ENCODE results near the gene RNF126.

RNF126 gene

GRCh38 chr19:660793-661426 lies 2.1 kb downstream of the RNF126 start:
- Mint-ChIP-seq H3K4me3 (peak overlapping the region; percentile 95), H3K4me1 (peaks cover 55% of the 10 kb centered on the region), H3K9me3 (no peaks in the 10 kb centered on the region), H3K36me3 (ENCODE audit: low read depth) (peaks cover 7% of the 10 kb centered on the region), H3K27me3 (no peaks in the 10 kb centered on the region), H3K27ac (peak overlapping the region; percentile 90)
- ATAC-seq = no peak
- no peak for DNase-seq

GRCh38 chr19:658916-659839 lies 3.8 kb downstream of the RNF126 start:
- peaks cover 58% of the 10 kb centered on the region for H3K4me1 Mint-ChIP-seq
- peak overlapping the region; percentile 90 for H3K27ac Mint-ChIP-seq
- no peak for ATAC-seq
- H3K9me3 Mint-ChIP-seq = no peaks in the 10 kb centered on the region
- peak overlapping the region; percentile 95 for H3K4me3 Mint-ChIP-seq
- no peaks in the 10 kb centered on the region for H3K27me3 Mint-ChIP-seq
- DNase-seq = no peak
- H3K36me3 Mint-ChIP-seq (ENCODE audit: low read depth) = peaks cover 14% of the 10 kb centered on the region

- Mint-ChIP-seq H3K27ac (no peak overlapping the region), H3K9me3 (no peaks in the 10 kb centered on the region), H3K36me3 (ENCODE audit: low read depth) (peaks cover 18% of the 10 kb centered on the region), H3K27me3 (no peaks in the 10 kb centered on the region), H3K4me1 (peaks cover 53% of the 10 kb centered on the region), H3K4me3 (no peak overlapping the region)
- ATAC-seq (no peak), DNase-seq (no peak)
Measured at GRCh38 chr19:658059-658839, 4.8 kb downstream of the RNF126 start.

- peaks cover 53% of the 10 kb centered on the region for H3K4me1 Mint-ChIP-seq
- H3K36me3 Mint-ChIP-seq (ENCODE audit: low read depth) = peaks cover 18% of the 10 kb centered on the region
- ATAC-seq (no peak), DNase-seq (no peak)
- H3K27me3 Mint-ChIP-seq = no peaks in the 10 kb centered on the region
- no peaks in the 10 kb centered on the region for H3K9me3 Mint-ChIP-seq
- H3K4me3 Mint-ChIP-seq = no peak overlapping the region
- no peak overlapping the region for H3K27ac Mint-ChIP-seq
Measured at GRCh38 chr19:657611-658010, 5.4 kb downstream of the RNF126 start.

- no peak overlapping the region for H3K27ac Mint-ChIP-seq
- ATAC-seq (no peak), DNase-seq (no peak)
- H3K4me3 Mint-ChIP-seq = no peak overlapping the region
- no peaks in the 10 kb centered on the region for H3K9me3 Mint-ChIP-seq
- H3K27me3 Mint-ChIP-seq = no peaks in the 10 kb centered on the region
- peaks cover 18% of the 10 kb centered on the region for H3K36me3 Mint-ChIP-seq (ENCODE audit: low read depth)
- H3K4me1 Mint-ChIP-seq = peaks cover 53% of the 10 kb centered on the region
Measured at GRCh38 chr19:656751-657559, 6.1 kb downstream of the RNF126 start.

- no peak for ATAC-seq
Measured at GRCh38 chr19:655691-656090, 7.3 kb downstream of the RNF126 start.

GRCh38 chr19:653425-653824 lies 9.6 kb downstream of the RNF126 start:
- Mint-ChIP-seq H3K27me3 (no peaks in the 10 kb centered on the region), H3K36me3 (ENCODE audit: low read depth) (peaks cover 15% of the 10 kb centered on the region), H3K9me3 (no peaks in the 10 kb centered on the region), H3K4me1 (peaks cover 31% of the 10 kb centered on the region), H3K4me3 (no peak overlapping the region), H3K27ac (no peak overlapping the region)
- no peak for DNase-seq
- ATAC-seq = no peak

More at GRCh38 chr19:655691-656090, 7.3 kb downstream of the RNF126 start:
- Mint-ChIP-seq H3K27me3 (no peaks in the 10 kb centered on the region), H3K4me1 (peaks cover 48% of the 10 kb centered on the region), H3K9me3 (no peaks in the 10 kb centered on the region), H3K4me3 (no peak overlapping the region), H3K36me3 (ENCODE audit: low read depth) (peaks cover 14% of the 10 kb centered on the region), H3K27ac (no peak overlapping the region)
- no peak for DNase-seq

- DNase-seq = no peak
- no peak for ATAC-seq
- H3K4me3 Mint-ChIP-seq = no peak overlapping the region
- no peaks in the 10 kb centered on the region for H3K27me3 Mint-ChIP-seq
- no peak overlapping the region for H3K27ac Mint-ChIP-seq
- H3K4me1 Mint-ChIP-seq = peaks cover 29% of the 10 kb centered on the region
- no peaks in the 10 kb centered on the region for H3K9me3 Mint-ChIP-seq
- peaks cover 15% of the 10 kb centered on the region for H3K36me3 Mint-ChIP-seq (ENCODE audit: low read depth)
Measured at GRCh38 chr19:652467-653389, 10.3 kb downstream of the RNF126 start.

- ATAC-seq = no peak
- Mint-ChIP-seq H3K27me3 (no peaks in the 10 kb centered on the region), H3K9me3 (no peaks in the 10 kb centered on the region), H3K4me3 (no peak overlapping the region), H3K27ac (no peak overlapping the region), H3K4me1 (peaks cover 23% of the 10 kb centered on the region), H3K36me3 (ENCODE audit: low read depth) (peaks cover 15% of the 10 kb centered on the region)
- DNase-seq = no peak
Measured at GRCh38 chr19:651991-652390, 11.0 kb downstream of the RNF126 start.

- DNase-seq (no peak), ATAC-seq (no peak)
- H3K4me3 Mint-ChIP-seq = no peak overlapping the region
- peaks cover 19% of the 10 kb centered on the region for H3K4me1 Mint-ChIP-seq
- no peak overlapping the region for H3K27ac Mint-ChIP-seq
- H3K36me3 Mint-ChIP-seq (ENCODE audit: low read depth) = peaks cover 17% of the 10 kb centered on the region
- no peaks in the 10 kb centered on the region for H3K27me3 Mint-ChIP-seq
- H3K9me3 Mint-ChIP-seq = no peaks in the 10 kb centered on the region
Measured at GRCh38 chr19:651114-651818, 11.7 kb downstream of the RNF126 start.

- no peaks in the 10 kb centered on the region for H3K9me3 Mint-ChIP-seq
- no peak overlapping the region for H3K4me3 Mint-ChIP-seq
- no peaks in the 10 kb centered on the region for H3K27me3 Mint-ChIP-seq
- no peak for ATAC-seq
- H3K36me3 Mint-ChIP-seq (ENCODE audit: low read depth) = peaks cover 17% of the 10 kb centered on the region
- H3K4me1 Mint-ChIP-seq = peaks cover 9% of the 10 kb centered on the region
- H3K27ac Mint-ChIP-seq = no peak overlapping the region
- DNase-seq = no peak
Measured at GRCh38 chr19:650121-650520, 12.9 kb downstream of the RNF126 start.

- no peak for DNase-seq
- H3K36me3 Mint-ChIP-seq (ENCODE audit: low read depth) = peaks cover 15% of the 10 kb centered on the region
- no peak overlapping the region for H3K27ac Mint-ChIP-seq
Measured at GRCh38 chr19:648904-649801, 13.9 kb downstream of the RNF126 start.

More at GRCh38 chr19:648904-649801, 13.9 kb downstream of the RNF126 start:
- Mint-ChIP-seq H3K27me3 (no peaks in the 10 kb centered on the region), H3K4me3 (no peak overlapping the region), H3K4me1 (peaks cover 5% of the 10 kb centered on the region), H3K9me3 (no peaks in the 10 kb centered on the region)
- ATAC-seq = no peak

Measured in activated naive CD8-positive, alpha-beta T cell treated with anti-CD3 and anti-CD28 coated beads, Interleukin-2, amount 50 U/mL, for 24 hours (primary cell).